Mucosa of stomach (tissue), 1 donor: Measurements from ENCODE around the gene MYOD1.

Source experiments
- H3K27me3 ChIP-seq: one replicate; pipeline ENCODE4 v1.7.0; 2013; ENCODE audit warnings: mild to moderate bottlenecking, low read length; ENCODE audit not compliant: control insufficient read depth, insufficient read depth
- H3K36me3 ChIP-seq: one replicate; pipeline ENCODE4 v1.7.0; 2013; ENCODE audit warnings: low read length; ENCODE audit not compliant: control insufficient read depth, insufficient read depth
- H3K4me1 ChIP-seq: one replicate; pipeline ENCODE4 v1.7.0; 2013; ENCODE audit warnings: mild to moderate bottlenecking, low read length; ENCODE audit not compliant: control insufficient read depth, insufficient read depth
- H3K4me3 ChIP-seq: one replicate; pipeline ENCODE4 v1.7.0; 2013; ENCODE audit warnings: low read length
- H3K9ac ChIP-seq: one replicate; pipeline ENCODE4 v1.7.0; 2013; ENCODE audit warnings: mild to moderate bottlenecking, low read length, moderate library complexity
- H3K9me3 ChIP-seq: one replicate; pipeline ENCODE4 v1.7.0; 2013; ENCODE audit warnings: mild to moderate bottlenecking, low read length, moderate library complexity; ENCODE audit not compliant: control insufficient read depth
- donor health status: Pancreatic carcinoma.

Gene MYOD1

GRCh38 chr11:17719028-17719937 is at the start of gene MYOD1:
TSS of gene MYOD1 (plus strand) at chr11:17719571. CDS start at chr11:17719783, 212 bp downstream.
- Histone ChIP-seq H3K9me3 (no peaks in the 10 kb centered on the region), H3K27me3 (peaks cover 73% of the 10 kb centered on the region), H3K4me1 (no peaks in the 10 kb centered on the region), H3K9ac (no peak within 1 kb of the TSS), H3K36me3 (no peaks in the 10 kb centered on the region), H3K4me3 (no peak within 1 kb of the TSS)

- Histone ChIP-seq H3K4me3 (no peak overlapping the region), H3K9me3 (no peaks in the 10 kb centered on the region), H3K27me3 (no peaks in the 10 kb centered on the region), H3K9ac (no peak overlapping the region), H3K4me1 (no peaks in the 10 kb centered on the region), H3K36me3 (no peaks in the 10 kb centered on the region)
These were observed 46.9 kb upstream of the MYOD1 start for GRCh38 chr11:17672469-17672868.

GRCh38 chr11:17673951-17674350 is 45.4 kb upstream of the MYOD1 start:
- Histone ChIP-seq H3K9ac (no peak overlapping the region), H3K9me3 (no peaks in the 10 kb centered on the region), H3K27me3 (no peaks in the 10 kb centered on the region), H3K4me3 (no peak overlapping the region), H3K4me1 (no peaks in the 10 kb centered on the region), H3K36me3 (no peaks in the 10 kb centered on the region)

GRCh38 chr11:17682848-17683247 is 36.5 kb upstream of the MYOD1 start:
- H3K9ac ChIP-seq: no peak overlapping the region
- no peaks in the 10 kb centered on the region for H3K27me3 ChIP-seq
- H3K4me1 ChIP-seq: no peaks in the 10 kb centered on the region
- H3K36me3 ChIP-seq: no peaks in the 10 kb centered on the region
- H3K4me3 ChIP-seq: no peak overlapping the region
- no peaks in the 10 kb centered on the region for H3K9me3 ChIP-seq

- H3K27me3 ChIP-seq: no peaks in the 10 kb centered on the region
- no peak overlapping the region for H3K4me3 ChIP-seq
- no peak overlapping the region for H3K9ac ChIP-seq
- no peaks in the 10 kb centered on the region for H3K9me3 ChIP-seq
- no peaks in the 10 kb centered on the region for H3K36me3 ChIP-seq
- H3K4me1 ChIP-seq: no peaks in the 10 kb centered on the region
These were observed 35.8 kb upstream of the MYOD1 start for GRCh38 chr11:17683377-17684161.

- H3K4me3 ChIP-seq: no peak overlapping the region
- H3K36me3 ChIP-seq: no peaks in the 10 kb centered on the region
- no peak overlapping the region for H3K9ac ChIP-seq
- no peaks in the 10 kb centered on the region for H3K9me3 ChIP-seq
- no peaks in the 10 kb centered on the region for H3K27me3 ChIP-seq
- no peaks in the 10 kb centered on the region for H3K4me1 ChIP-seq
These were observed 34.8 kb upstream of the MYOD1 start for GRCh38 chr11:17684550-17684949.

GRCh38 chr11:17686231-17686980 is 33.0 kb upstream of the MYOD1 start:
- H3K4me3 ChIP-seq: no peak overlapping the region
- no peak overlapping the region for H3K9ac ChIP-seq
- H3K36me3 ChIP-seq: no peaks in the 10 kb centered on the region
- H3K27me3 ChIP-seq: no peaks in the 10 kb centered on the region
- no peaks in the 10 kb centered on the region for H3K9me3 ChIP-seq
- no peaks in the 10 kb centered on the region for H3K4me1 ChIP-seq

GRCh38 chr11:17687946-17688670 is 31.3 kb upstream of the MYOD1 start:
- H3K36me3 ChIP-seq: no peaks in the 10 kb centered on the region
- H3K4me3 ChIP-seq: no peak overlapping the region
- H3K9ac ChIP-seq: no peak overlapping the region
- peaks cover 10% of the 10 kb centered on the region for H3K27me3 ChIP-seq
- no peaks in the 10 kb centered on the region for H3K9me3 ChIP-seq
- no peaks in the 10 kb centered on the region for H3K4me1 ChIP-seq

- H3K4me3 ChIP-seq: no peak overlapping the region
- H3K27me3 ChIP-seq: peaks cover 36% of the 10 kb centered on the region
- no peaks in the 10 kb centered on the region for H3K4me1 ChIP-seq
These were observed 27.8 kb upstream of the MYOD1 start for GRCh38 chr11:17691550-17691949.

GRCh38 chr11:17691976-17692375 is 27.4 kb upstream of the MYOD1 start:
- peaks cover 40% of the 10 kb centered on the region for H3K27me3 ChIP-seq
- H3K36me3 ChIP-seq: no peaks in the 10 kb centered on the region
- no peak overlapping the region for H3K9ac ChIP-seq
- no peaks in the 10 kb centered on the region for H3K9me3 ChIP-seq
- no peak overlapping the region for H3K4me3 ChIP-seq
- H3K4me1 ChIP-seq: no peaks in the 10 kb centered on the region

More at GRCh38 chr11:17691550-17691949, 27.8 kb upstream of the MYOD1 start:
- no peak overlapping the region for H3K9ac ChIP-seq
- H3K9me3 ChIP-seq: no peaks in the 10 kb centered on the region
- H3K36me3 ChIP-seq: no peaks in the 10 kb centered on the region

GRCh38 chr11:17692931-17693330 is 26.4 kb upstream of the MYOD1 start:
- Histone ChIP-seq H3K4me3 (no peak overlapping the region), H3K27me3 (peaks cover 46% of the 10 kb centered on the region), H3K4me1 (no peaks in the 10 kb centered on the region), H3K9ac (no peak overlapping the region), H3K36me3 (no peaks in the 10 kb centered on the region), H3K9me3 (no peaks in the 10 kb centered on the region)
